GM12874 (cell line): ENCODE results near the gene CSTPP1.

Experiments used
- TF ChIP-seq, protein P1 (sequence below): IDR thresholded peaks from 2 replicates; pipeline ENCODE4 v1.5.1; 2011; ENCODE audit warnings: low read depth, mild to moderate bottlenecking, control low read depth, low read length, moderate library complexity; ENCODE audit not compliant: insufficient read depth

CSTPP1 gene

GRCh38 chr11:46949297-46949696 is 12.7 kb downstream of the CSTPP1 start:
- TF ChIP-seq, protein P1, sequence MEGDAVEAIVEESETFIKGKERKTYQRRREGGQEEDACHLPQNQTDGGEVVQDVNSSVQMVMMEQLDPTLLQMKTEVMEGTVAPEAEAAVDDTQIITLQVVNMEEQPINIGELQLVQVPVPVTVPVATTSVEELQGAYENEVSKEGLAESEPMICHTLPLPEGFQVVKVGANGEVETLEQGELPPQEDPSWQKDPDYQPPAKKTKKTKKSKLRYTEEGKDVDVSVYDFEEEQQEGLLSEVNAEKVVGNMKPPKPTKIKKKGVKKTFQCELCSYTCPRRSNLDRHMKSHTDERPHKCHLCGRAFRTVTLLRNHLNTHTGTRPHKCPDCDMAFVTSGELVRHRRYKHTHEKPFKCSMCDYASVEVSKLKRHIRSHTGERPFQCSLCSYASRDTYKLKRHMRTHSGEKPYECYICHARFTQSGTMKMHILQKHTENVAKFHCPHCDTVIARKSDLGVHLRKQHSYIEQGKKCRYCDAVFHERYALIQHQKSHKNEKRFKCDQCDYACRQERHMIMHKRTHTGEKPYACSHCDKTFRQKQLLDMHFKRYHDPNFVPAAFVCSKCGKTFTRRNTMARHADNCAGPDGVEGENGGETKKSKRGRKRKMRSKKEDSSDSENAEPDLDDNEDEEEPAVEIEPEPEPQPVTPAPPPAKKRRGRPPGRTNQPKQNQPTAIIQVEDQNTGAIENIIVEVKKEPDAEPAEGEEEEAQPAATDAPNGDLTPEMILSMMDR: no peak

GRCh38 chr11:46951864-46952263 is 15.3 kb downstream of the CSTPP1 start:
- TF ChIP-seq, protein P1: no peak

DNA sequence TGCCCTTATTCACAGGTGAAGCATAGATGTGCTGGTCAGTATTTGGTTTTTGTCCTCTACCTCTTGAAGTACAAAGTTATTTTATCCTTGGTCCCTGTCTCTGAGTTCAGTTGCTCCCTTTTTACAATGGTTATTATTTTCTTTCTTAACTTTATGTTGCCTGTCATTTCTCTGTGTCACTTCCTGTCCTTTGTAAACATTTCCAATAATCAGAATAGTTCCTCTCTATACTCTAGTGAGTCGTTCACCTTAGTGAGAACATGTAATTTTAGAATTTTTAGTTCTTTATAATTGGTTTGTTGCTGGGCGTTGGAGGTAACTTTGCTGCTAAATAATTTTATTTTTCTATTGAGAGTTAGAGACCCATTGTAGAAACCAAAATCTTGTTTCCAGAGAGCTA is 16.0 kb downstream of the CSTPP1 start:
- TF ChIP-seq, protein P1: no peak

- TF ChIP-seq, protein P1: no peak
Observed at GRCh38 chr11:46953093-46953492, 16.5 kb downstream of the CSTPP1 start.

- TF ChIP-seq, protein P1: no peak
Observed at GRCh38 chr11:46958777-46959176, 22.2 kb downstream of the CSTPP1 start.

DNA sequence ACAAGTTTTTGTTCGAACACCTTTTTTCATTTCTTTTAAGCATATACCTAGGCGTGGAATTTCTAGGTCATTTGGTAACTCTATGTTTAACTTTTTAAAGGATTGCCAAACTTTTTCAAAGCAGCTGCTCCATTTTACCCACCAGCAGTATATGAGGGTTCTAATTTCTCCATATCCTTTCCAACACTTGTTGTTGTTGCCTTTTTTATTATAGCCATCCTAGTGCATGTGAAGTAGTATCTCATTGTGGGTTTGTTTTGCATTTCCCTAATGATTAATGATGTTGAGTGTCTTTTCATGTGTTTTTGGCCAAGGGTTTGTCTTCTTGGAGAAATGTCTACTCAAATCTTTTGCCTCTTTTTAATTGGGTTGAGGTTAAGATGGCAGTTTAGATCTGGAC is 24.5 kb downstream of the CSTPP1 start:
- TF ChIP-seq, protein P1: no peak

- TF ChIP-seq, protein P1: no peak
Observed at GRCh38 chr11:46963844-46964243, 27.3 kb downstream of the CSTPP1 start.

DNA sequence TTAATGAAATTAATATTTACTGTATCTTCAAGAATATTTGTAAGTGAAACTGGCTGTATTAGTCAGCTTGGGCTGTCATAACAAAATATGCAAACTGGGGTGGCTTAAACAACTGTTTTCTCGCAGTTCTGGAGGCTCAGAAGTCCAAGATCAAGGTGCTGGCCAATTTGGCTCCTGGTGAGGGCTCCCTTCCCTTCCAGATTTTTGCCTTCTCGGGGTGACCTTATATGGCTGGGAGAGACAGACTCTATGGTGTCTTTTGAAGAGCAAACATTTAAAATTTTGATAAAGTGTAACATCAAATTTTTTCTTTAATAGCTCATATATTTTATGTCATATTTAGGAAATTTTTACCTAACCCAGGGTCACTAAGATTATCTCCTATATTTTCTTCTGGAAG is 30.2 kb downstream of the CSTPP1 start:
- TF ChIP-seq, protein P1: no peak
